Measurements from ENCODE around the gene SH3BGRL. TPM values are rescaled to one million over a fixed set of nuclear protein-coding genes. Genes with fewer than 3 reads are reported as not detected.
"Not testable (repeated sequence)": the region's sequence is repeated elsewhere in the genome, so short reads cannot be mapped to it uniquely, and the experiment has no call there.

SH3BGRL gene
- total RNA-seq, 1 experiment from 2014 or later, result 54.4 TPM

GRCh38 chrX:81336455-81337152 lies 134.7 kb downstream of the SH3BGRL start:
- H3K9me3 ChIP-seq (ENCODE audit: low read depth, low read length, poor library complexity, severe bottlenecking), result no peaks in the 10 kb centered on the region
- H3K27me3 ChIP-seq (replicated peaks; ENCODE audit: insufficient read depth, low read depth, low read length, poor library complexity), result no peaks in the 10 kb centered on the region
- no TSS peak for BruUV-seq (replicated peaks)
- H3K27ac ChIP-seq (ENCODE audit: low read depth, low read length, poor library complexity, severe bottlenecking), result no peak overlapping the region
- no peaks in the 10 kb centered on the region for H3K36me3 ChIP-seq (ENCODE audit: insufficient read depth, low read length, poor library complexity, severe bottlenecking)
- no peak for DNase-seq (ENCODE audit: low spot score)
- POLR2A ChIA-PET (ENCODE audit: low non-redundant PET), result no interaction called here
- CTCF ChIA-PET, result no interaction called here
- H3K4me1 ChIP-seq (ENCODE audit: insufficient read depth, low read length, poor library complexity, severe bottlenecking), result no peaks in the 10 kb centered on the region
- intact Hi-C loops (cut with micrococcal nuclease; ENCODE audit: unreplicated experiment), result no loop called here
- TF ChIP-seq CTCF (conservative IDR thresholded peaks at IDR 0.05; ENCODE audit: low read depth, low read length), result no peak
- TF ChIP-seq EZH2 (IDR thresholded peaks at IDR 0.05; ENCODE audit: borderline replicate concordance, low read depth, low read length, poor library complexity, severe bottlenecking), result no peak
- H3K4me3 ChIP-seq (ENCODE audit: low read depth, low read length, poor library complexity, severe bottlenecking), result no peak overlapping the region

GRCh38 chrX:81337805-81338204 lies 135.9 kb downstream of the SH3BGRL start:
- intact Hi-C loops (cut with micrococcal nuclease; ENCODE audit: unreplicated experiment), result no loop called here

GRCh38 chrX:81338924-81339323 lies 137.0 kb downstream of the SH3BGRL start:
- no peak for DNase-seq (ENCODE audit: low spot score)
- ChIA-PET CTCF (no interaction called here), POLR2A (ENCODE audit: low non-redundant PET) (no interaction called here)
- Histone ChIP-seq H3K4me3 (ENCODE audit: low read depth, low read length, poor library complexity, severe bottlenecking) (no peak overlapping the region), H3K27me3 (replicated peaks; ENCODE audit: insufficient read depth, low read depth, low read length, poor library complexity) (no peaks in the 10 kb centered on the region), H3K9me3 (ENCODE audit: low read depth, low read length, poor library complexity, severe bottlenecking) (no peaks in the 10 kb centered on the region), H3K4me1 (ENCODE audit: insufficient read depth, low read length, poor library complexity, severe bottlenecking) (no peaks in the 10 kb centered on the region), H3K36me3 (ENCODE audit: insufficient read depth, low read length, poor library complexity, severe bottlenecking) (no peaks in the 10 kb centered on the region), H3K27ac (ENCODE audit: low read depth, low read length, poor library complexity, severe bottlenecking) (no peak overlapping the region)
- intact Hi-C loops (cut with micrococcal nuclease; ENCODE audit: unreplicated experiment), result no loop called here
- TF ChIP-seq EZH2 (IDR thresholded peaks at IDR 0.05; ENCODE audit: borderline replicate concordance, low read depth, low read length, poor library complexity, severe bottlenecking) (no peak), CTCF (conservative IDR thresholded peaks at IDR 0.05; ENCODE audit: low read depth, low read length) (no peak)
- no TSS peak for BruUV-seq (replicated peaks)

More at GRCh38 chrX:81337805-81338204, 135.9 kb downstream of the SH3BGRL start:
- H3K4me3 ChIP-seq (ENCODE audit: low read depth, low read length, poor library complexity, severe bottlenecking), result no peak overlapping the region
- H3K4me1 ChIP-seq (ENCODE audit: insufficient read depth, low read length, poor library complexity, severe bottlenecking), result no peaks in the 10 kb centered on the region
- H3K36me3 ChIP-seq (ENCODE audit: insufficient read depth, low read length, poor library complexity, severe bottlenecking), result no peaks in the 10 kb centered on the region
- no peaks in the 10 kb centered on the region for H3K9me3 ChIP-seq (ENCODE audit: low read depth, low read length, poor library complexity, severe bottlenecking)
- no peak for TF ChIP-seq EZH2 (IDR thresholded peaks at IDR 0.05; ENCODE audit: borderline replicate concordance, low read depth, low read length, poor library complexity, severe bottlenecking)
- no peak for TF ChIP-seq CTCF (conservative IDR thresholded peaks at IDR 0.05; ENCODE audit: low read depth, low read length)
- ChIA-PET CTCF (no interaction called here), POLR2A (ENCODE audit: low non-redundant PET) (no interaction called here)
- H3K27ac ChIP-seq (ENCODE audit: low read depth, low read length, poor library complexity, severe bottlenecking), result no peak overlapping the region
- no TSS peak for BruUV-seq (replicated peaks)
- H3K27me3 ChIP-seq (replicated peaks; ENCODE audit: insufficient read depth, low read depth, low read length, poor library complexity), result no peaks in the 10 kb centered on the region
- no peak for DNase-seq (ENCODE audit: low spot score)

- H3K4me3 ChIP-seq (ENCODE audit: low read depth, low read length, poor library complexity, severe bottlenecking); POLR2A ChIA-PET (ENCODE audit: low non-redundant PET); H3K9me3 ChIP-seq (ENCODE audit: low read depth, low read length, poor library complexity, severe bottlenecking); H3K36me3 ChIP-seq (ENCODE audit: insufficient read depth, low read length, poor library complexity, severe bottlenecking); CTCF ChIA-PET; BruUV-seq (replicated peaks); H3K4me1 ChIP-seq (ENCODE audit: insufficient read depth, low read length, poor library complexity, severe bottlenecking); DNase-seq (ENCODE audit: low spot score); intact Hi-C loops (cut with micrococcal nuclease; ENCODE audit: unreplicated experiment); H3K27ac ChIP-seq (ENCODE audit: low read depth, low read length, poor library complexity, severe bottlenecking); H3K27me3 ChIP-seq (replicated peaks; ENCODE audit: insufficient read depth, low read depth, low read length, poor library complexity): not testable (repeated sequence)
Observed at GRCh38 chrX:81345296-81345695, 143.4 kb downstream of the SH3BGRL start.

Measured in A673 (cell line).